HG02981 (cell line): ENCODE data around the gene PADI3.

Experiments
- ATAC-seq: cut with Tn5 transposase; IDR thresholded peaks from one replicate; pipeline ENCODE4 v1.9.1; 2021; ENCODE audit warnings: mild to moderate bottlenecking, moderate library complexity; ENCODE audit not compliant: unreplicated experiment

PADI3 gene

GRCh38 chr1:17214876-17215544 is 33.9 kb upstream of the PADI3 start:
- ATAC-seq: no peak

DNA sequence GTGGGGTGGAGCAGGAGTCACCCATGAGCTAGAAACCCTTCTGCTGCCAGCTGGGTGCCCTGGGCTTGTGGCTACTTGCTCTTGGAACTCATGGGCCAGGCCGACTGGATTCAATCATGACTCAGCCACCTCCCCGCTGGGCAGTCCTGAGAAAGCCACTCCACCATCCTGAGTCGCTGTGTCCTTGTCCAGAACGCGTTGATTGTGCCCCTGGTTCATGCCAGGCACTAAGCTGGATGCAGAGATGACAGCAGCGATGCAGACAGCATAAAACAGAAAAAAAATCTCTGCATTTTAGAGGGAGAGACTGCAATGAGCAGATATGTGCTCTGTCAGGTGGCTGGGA is 33.4 kb upstream of the PADI3 start:
- ATAC-seq: no peak

DNA sequence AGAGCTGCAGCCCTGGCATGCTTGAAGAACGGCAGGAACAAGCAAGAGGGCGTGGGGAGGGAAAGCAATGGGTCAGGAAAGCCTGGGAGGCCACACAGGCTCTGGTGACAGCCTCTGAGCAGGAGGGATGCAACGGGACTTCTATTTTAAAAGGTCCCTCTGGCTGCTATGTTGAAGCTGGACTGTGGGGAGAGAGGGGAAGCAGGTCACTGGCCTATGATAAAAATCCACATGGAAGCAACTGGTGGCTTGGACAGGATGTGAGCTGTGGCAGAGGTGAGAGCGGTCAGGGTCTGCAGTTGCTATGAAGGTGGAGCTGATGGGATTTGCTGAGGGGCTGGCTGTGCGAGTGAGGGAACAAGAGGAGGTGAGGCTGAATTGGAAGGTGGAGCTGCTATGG is 32.8 kb upstream of the PADI3 start:
- ATAC-seq: no peak

DNA sequence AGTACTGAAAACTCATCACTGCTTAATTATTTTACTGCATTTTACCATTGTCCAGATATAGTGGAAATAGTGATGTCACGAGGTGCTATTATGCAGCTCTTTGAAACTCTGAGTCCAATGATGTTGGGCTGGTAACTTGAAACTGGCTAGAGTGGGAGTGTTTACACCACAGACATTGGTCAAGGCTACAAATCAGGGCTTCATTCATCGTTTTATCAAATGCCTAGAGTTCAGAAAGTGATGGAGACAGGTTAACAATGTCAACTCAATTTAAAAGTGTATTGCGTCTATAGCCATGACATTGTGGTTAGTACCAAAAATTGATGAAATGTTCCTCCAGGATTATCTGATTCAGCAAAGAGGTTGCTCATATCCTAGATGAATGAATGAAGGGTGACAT is 31.3 kb upstream of the PADI3 start:
- ATAC-seq: no peak

GRCh38 chr1:17218939-17219338 is 30.0 kb upstream of the PADI3 start:
- ATAC-seq: no peak

DNA sequence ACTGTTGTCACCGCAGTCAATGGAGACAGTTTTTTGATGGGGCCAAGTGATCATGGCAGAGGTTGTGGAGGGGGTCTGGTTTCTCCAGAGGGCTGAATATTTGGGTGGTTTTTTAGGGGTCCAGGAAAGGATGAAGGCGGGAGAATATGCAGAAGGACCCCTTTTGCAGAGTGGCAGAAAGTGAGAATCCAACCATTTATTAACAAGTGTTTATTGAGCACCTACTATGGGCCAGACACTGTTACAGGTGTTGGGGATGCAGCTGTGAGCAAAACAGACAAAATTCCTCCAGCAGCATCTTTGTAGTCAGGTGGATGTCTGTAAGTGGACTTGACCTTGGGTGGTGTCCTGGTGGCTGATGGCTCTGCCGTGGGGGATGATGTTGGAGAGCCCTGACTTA is 28.6 kb upstream of the PADI3 start:
- no peak for ATAC-seq

DNA sequence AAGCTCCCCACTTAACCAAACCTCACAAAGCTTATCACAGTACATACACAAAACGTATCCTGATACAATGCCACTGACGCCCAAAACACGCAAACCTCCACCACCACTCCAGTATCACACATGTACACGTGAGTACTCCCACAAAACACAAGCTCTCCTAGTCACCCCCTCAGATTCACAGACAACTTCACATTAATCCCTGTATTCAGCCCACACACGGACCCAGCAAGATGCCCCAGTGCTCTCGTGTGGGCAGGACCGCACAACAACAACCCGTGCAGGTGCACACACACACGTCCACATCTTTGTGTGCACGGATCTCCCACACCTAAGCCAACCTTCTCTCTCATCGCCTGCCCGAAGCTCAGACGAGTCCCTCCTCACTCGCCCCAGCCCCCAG is 26.3 kb upstream of the PADI3 start:
- ATAC-seq: no peak

GRCh38 chr1:17224434-17224833 is 24.5 kb upstream of the PADI3 start:
- ATAC-seq: no peak

GRCh38 chr1:17225140-17225539 is 23.8 kb upstream of the PADI3 start:
- no peak for ATAC-seq

- ATAC-seq: no peak
Observed at GRCh38 chr1:17227358-17227915, 21.5 kb upstream of the PADI3 start.

DNA sequence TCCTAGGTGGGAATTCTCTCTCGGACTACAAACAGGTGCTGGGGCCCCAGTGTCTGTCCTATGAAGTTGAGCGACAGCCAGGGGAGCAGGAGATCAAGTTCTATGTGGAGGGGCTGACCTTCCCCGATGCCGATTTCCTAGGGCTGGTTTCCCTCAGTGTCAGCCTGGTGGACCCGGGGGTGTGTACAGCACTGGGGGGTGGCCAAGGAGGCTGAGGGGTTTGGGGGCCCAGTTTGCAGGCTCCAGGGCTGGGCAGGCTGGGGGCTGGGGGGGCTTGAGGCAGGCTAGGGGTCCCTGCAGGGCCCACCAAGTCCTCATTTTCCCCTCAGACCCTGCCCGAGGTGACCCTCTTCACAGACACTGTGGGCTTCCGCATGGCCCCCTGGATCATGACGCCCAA is 20.3 kb upstream of the PADI3 start:
- no peak for ATAC-seq

- ATAC-seq: no peak
Observed at GRCh38 chr1:17229379-17229778, 19.5 kb upstream of the PADI3 start.

GRCh38 chr1:17230106-17230505 is 18.8 kb upstream of the PADI3 start:
- no peak for ATAC-seq

DNA sequence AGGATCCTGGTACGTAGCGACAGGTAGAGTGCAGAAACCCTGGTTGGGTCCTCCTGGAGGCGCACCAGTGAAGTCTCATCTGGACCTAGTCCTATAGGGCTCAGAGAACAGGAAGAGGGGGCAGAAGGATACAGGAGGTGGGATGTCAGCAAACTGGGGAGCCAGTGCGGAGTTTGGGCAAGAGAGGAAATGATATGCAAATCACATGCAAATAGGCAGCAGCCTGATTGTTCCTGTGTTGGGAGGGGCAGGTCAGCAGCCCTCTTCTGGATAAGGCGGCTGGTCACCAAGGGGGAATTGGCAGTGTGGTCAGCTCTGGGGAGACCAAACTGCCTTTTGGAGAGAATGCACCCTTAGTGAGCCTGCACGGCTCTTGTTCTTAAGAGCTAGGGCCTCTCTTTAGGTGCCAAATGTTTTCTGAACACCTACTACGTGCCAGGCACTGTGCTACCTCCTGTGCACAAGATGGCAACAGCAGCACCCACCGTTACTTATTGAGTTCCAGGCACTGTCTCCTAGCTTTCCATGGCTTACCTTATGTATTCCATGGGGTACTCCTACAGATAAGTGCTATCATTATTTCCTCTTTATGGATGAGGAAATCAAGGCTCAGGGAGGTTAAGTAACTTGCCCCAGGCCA is 18.1 kb upstream of the PADI3 start:
- no peak for ATAC-seq

- no peak for ATAC-seq
Observed at GRCh38 chr1:17232759-17233661, 15.9 kb upstream of the PADI3 start.

GRCh38 chr1:17233675-17234320 is 15.1 kb upstream of the PADI3 start:
- ATAC-seq: no peak

- ATAC-seq: no peak
Observed at GRCh38 chr1:17234405-17234804, 14.5 kb upstream of the PADI3 start.

DNA sequence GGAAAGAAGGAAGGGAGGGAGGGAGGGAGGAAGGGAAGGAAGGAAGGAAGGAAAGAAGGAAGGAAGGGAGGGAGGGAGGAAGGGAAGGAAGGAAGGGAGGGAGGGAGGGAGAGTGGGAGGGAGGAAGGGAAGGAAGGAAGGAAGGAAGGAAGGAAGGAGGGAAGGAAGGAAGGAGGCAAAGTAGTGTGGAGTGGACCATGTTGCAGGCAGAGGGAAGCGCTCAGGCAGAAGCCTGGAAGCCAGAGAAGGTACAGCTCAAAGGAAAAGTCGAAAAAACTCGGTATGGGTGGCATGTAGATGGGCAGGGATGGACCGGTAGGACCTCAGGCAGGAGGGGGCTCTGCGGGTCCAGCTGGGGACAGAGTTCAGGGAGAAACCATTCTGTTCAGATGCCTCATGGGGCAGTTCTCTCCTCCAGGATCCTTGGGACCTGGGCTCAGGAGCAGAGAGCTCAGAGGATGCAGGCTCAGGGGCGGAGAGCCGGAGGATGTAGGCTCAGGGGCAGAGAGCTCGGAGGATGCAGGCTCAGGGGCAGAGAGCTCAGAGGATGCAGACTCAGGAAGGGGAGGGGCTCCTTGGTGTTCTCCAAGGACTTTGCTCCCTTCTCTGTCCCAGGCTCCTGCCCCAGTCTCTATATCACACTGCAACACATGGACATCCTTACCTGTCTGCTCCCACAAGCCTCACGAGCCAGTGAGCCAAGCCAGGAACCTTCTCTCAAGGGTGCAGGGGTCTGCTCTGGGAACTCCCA is 13.6 kb upstream of the PADI3 start:
- ATAC-seq: no peak

DNA sequence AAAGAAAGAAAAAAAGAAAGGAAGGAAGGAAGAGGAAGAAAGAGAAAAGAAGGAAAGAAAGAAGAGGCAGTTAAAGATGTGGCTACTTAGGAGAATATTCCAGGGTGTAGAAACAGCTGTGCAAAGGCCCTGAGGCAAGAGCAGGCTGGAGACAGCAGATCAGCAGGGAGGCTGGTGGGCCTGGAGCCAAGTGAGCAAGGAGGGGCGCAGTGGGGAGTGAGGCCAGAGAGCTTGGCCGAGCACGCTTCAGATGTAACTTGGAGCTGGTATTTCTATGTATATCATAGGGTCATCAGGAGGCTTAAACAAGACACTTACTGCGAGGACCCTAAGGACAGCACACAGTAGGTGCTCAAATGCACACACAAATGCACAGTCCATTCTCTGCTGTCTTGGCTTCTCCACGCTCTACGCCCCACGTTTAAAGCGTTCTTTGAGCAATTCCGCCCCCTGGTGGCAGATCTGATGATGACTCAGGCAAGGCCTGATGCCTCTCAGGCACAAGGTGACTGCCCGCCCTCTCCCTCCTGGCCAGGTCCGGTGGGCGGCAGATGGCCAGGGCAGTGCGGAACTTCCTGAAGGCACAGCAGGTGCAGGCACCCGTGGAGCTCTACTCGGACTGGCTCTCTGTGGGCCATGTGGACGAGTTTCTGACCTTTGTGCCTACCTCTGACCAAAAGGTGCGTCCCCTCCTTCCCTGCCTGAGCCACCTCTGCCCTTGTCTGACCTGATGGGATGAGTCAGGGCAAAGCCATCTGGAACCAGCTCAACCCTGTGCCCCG is 11.9 kb upstream of the PADI3 start:
- no peak for ATAC-seq

DNA sequence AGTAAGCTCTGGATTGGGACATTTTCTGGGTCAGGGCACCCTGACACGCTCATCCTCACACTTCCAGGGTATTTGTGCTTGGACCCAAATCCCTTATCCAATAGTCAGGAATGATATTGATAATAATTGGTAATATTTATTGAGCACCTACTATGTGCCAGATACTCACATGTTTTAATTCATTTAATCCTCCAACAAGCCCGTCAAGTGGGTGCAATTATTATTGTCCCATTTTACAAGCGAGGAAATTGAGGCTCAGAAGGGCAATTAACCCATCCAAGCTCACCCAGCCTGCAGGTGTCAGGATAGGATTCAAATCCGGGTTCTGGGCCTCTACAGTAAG is 11.4 kb upstream of the PADI3 start:
- no peak for ATAC-seq
